NCI-H748 (cell line): ENCODE measurements around the gene OR6A2.

Experiments
- DNase-seq: peaks from one replicate; lab custom pipeline; 2025; ENCODE audit not compliant: unreplicated experiment; lab: John Stamatoyannopoulos, UW

Gene OR6A2

GRCh38 chr11:6757373-6757967 is 42.0 kb downstream of the OR6A2 start:
- peak; percentile 45 for DNase-seq

- DNase-seq: no peak
These were observed 43.5 kb downstream of the OR6A2 start for GRCh38 chr11:6755953-6756347.

GRCh38 chr11:6755303-6755952 is 44.1 kb downstream of the OR6A2 start:
- DNase-seq: peak; percentile 28

- DNase-seq: no peak
These were observed 52.3 kb downstream of the OR6A2 start for GRCh38 chr11:6747097-6747668.

GRCh38 chr11:6746626-6747025 is 52.9 kb downstream of the OR6A2 start:
- DNase-seq: no peak

GRCh38 chr11:6746086-6746618 is 53.3 kb downstream of the OR6A2 start:
- no peak for DNase-seq

- DNase-seq: no peak
These were observed 53.9 kb downstream of the OR6A2 start for GRCh38 chr11:6745465-6746015.

- DNase-seq: no peak
These were observed 54.5 kb downstream of the OR6A2 start for GRCh38 chr11:6745018-6745417.

- DNase-seq: no peak
These were observed 57.2 kb downstream of the OR6A2 start for GRCh38 chr11:6742260-6742659.
